ENCODE measurements around the gene ENSA. TPM values are rescaled to one million over a fixed set of nuclear protein-coding genes. Genes with fewer than 3 reads are reported as not detected.
"Not testable (repeated sequence)": the region's sequence is repeated elsewhere in the genome, so short reads cannot be mapped to it uniquely, and the experiment has no call there.

The ENSA gene
- polyA plus RNA-seq, 3 donors = 30.6 to 40.3 (median 38.5) TPM

- Histone ChIP-seq H3K9ac (ENCODE audit: insufficient read depth, low read length, poor library complexity, severe bottlenecking) (no peak overlapping the region), H3K79me2 (ENCODE audit: insufficient read depth, low read length) (no peaks in the 10 kb centered on the region), H3K27ac (ENCODE audit: low read depth in 1 of 2, low read length in 2 of 2) (no peak overlapping the region), H3K4me2 (replicated peaks; ENCODE audit: extremely low read depth, low read length, poor library complexity, severe bottlenecking) (no peak overlapping the region), H2AFZ (ENCODE audit: insufficient read depth, low read depth, low read length, poor library complexity, severe bottlenecking) (no peak overlapping the region), H3K36me3 (replicated peaks in 1 of 2; ENCODE audit: control insufficient read depth in 1 of 2, insufficient read depth in 2 of 2, low read length in 2 of 2) (no peaks in the 10 kb centered on the region), H4K20me1 (ENCODE audit: insufficient read depth, low read length) (no peaks in the 10 kb centered on the region), H3K27me3 (ENCODE audit: control insufficient read depth in 2 of 2, insufficient read depth in 2 of 2, low read length in 2 of 2) (no peaks in the 10 kb centered on the region), H3K4me1 (ENCODE audit: control insufficient read depth in 1 of 2, insufficient read depth in 2 of 2, low read length in 2 of 2) (peaks cover 20 to 22% of the 10 kb centered on the region in 2 donors), H3K9me3 (replicated peaks in 1 of 2; ENCODE audit: control insufficient read depth in 1 of 2, insufficient read depth in 1 of 2, low read length in 2 of 2) (no peaks in the 10 kb centered on the region), H3K4me3 (replicated peaks in 1 of 3; ENCODE audit: low read depth in 2 of 3, low read length in 3 of 3) (no peak overlapping the region)
- peaks cover 0 to 2% (median 0%) of the 10 kb centered on the region in 3 donors for H3K27me3 Mint-ChIP-seq (ENCODE audit: low read depth in 3 of 3)
- peaks cover 24% of the 10 kb centered on the region for H3K4me1 Mint-ChIP-seq
- intact Hi-C loops (cut with micrococcal nuclease) = no loop called here
- TF ChIP-seq, protein P1, sequence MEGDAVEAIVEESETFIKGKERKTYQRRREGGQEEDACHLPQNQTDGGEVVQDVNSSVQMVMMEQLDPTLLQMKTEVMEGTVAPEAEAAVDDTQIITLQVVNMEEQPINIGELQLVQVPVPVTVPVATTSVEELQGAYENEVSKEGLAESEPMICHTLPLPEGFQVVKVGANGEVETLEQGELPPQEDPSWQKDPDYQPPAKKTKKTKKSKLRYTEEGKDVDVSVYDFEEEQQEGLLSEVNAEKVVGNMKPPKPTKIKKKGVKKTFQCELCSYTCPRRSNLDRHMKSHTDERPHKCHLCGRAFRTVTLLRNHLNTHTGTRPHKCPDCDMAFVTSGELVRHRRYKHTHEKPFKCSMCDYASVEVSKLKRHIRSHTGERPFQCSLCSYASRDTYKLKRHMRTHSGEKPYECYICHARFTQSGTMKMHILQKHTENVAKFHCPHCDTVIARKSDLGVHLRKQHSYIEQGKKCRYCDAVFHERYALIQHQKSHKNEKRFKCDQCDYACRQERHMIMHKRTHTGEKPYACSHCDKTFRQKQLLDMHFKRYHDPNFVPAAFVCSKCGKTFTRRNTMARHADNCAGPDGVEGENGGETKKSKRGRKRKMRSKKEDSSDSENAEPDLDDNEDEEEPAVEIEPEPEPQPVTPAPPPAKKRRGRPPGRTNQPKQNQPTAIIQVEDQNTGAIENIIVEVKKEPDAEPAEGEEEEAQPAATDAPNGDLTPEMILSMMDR (IDR thresholded peaks at IDR 0.05) = no peak
- no peak overlapping the region for H3K4me3 Mint-ChIP-seq
- H3K9me3 Mint-ChIP-seq = no peaks in the 10 kb centered on the region
- peaks cover 15% of the 10 kb centered on the region in 2 donors for H3K36me3 Mint-ChIP-seq
- H3K27ac Mint-ChIP-seq = peak overlapping the region in 1 of 7 donors; percentile 65
- no peak for DNase-seq
These were observed 27.9 kb downstream of the ENSA start for GRCh38 chr1:150601540-150601939.

DNA sequence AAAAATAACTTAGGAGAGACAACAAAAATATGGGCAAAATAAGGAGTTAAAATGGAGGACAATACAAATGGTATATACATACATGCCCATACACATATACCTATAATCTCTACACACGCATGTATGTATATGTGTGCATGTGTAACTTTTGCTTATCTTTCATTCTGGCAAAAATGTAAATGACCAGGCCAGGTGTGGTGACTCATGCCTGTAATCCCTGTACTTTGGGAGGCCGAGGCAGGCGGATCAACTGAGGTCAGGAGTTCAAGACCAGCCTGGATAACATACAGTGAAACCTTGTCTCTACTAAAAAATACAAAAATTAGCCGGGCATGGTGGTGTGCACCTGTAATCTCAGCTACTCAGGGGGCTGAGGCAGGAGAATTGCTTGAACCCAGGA lies 31.1 kb downstream of the ENSA start:
- H3K4me3 Mint-ChIP-seq; H3K9me3 Mint-ChIP-seq; H2AFZ ChIP-seq (ENCODE audit: insufficient read depth, low read depth, low read length, poor library complexity, severe bottlenecking); H3K9ac ChIP-seq (ENCODE audit: insufficient read depth, low read length, poor library complexity, severe bottlenecking); H3K4me2 ChIP-seq (replicated peaks; ENCODE audit: extremely low read depth, low read length, poor library complexity, severe bottlenecking); H3K9me3 ChIP-seq (replicated peaks in 1 of 2; ENCODE audit: control insufficient read depth in 1 of 2, insufficient read depth in 1 of 2, low read length in 2 of 2); H3K79me2 ChIP-seq (ENCODE audit: insufficient read depth, low read length); H3K27me3 Mint-ChIP-seq (ENCODE audit: low read depth in 3 of 3); H4K20me1 ChIP-seq (ENCODE audit: insufficient read depth, low read length); DNase-seq; H3K4me3 ChIP-seq (replicated peaks in 1 of 3; ENCODE audit: low read depth in 2 of 3, low read length in 3 of 3); H3K27ac ChIP-seq (ENCODE audit: low read depth in 1 of 2, low read length in 2 of 2); H3K4me1 ChIP-seq (ENCODE audit: control insufficient read depth in 1 of 2, insufficient read depth in 2 of 2, low read length in 2 of 2); intact Hi-C loops (cut with micrococcal nuclease); H3K27me3 ChIP-seq (ENCODE audit: control insufficient read depth in 2 of 2, insufficient read depth in 2 of 2, low read length in 2 of 2); H3K36me3 ChIP-seq (replicated peaks in 1 of 2; ENCODE audit: control insufficient read depth in 1 of 2, insufficient read depth in 2 of 2, low read length in 2 of 2): not testable (repeated sequence)
- peaks cover 22% of the 10 kb centered on the region for H3K4me1 Mint-ChIP-seq
- peaks cover 13 to 22% of the 10 kb centered on the region in 2 donors for H3K36me3 Mint-ChIP-seq
- H3K27ac Mint-ChIP-seq = peak overlapping the region in 1 of 7 donors; percentile 7
- WGBS (ENCODE audit: insufficient coverage) = 94% methylated on average over 2 of the region's 4 CpGs
